Measurements from ENCODE around the gene AREL1. TPM values are rescaled to one million over a fixed set of nuclear protein-coding genes. Genes with fewer than 3 reads are reported as not detected.
A peak's percentile ranks its signal among the peaks of the same experiment; 100 is the strongest.

The AREL1 gene
- polyA plus RNA-seq, 12 donors = 15.4 to 25.0 (median 19.9) TPM; not detected in 1

DNA sequence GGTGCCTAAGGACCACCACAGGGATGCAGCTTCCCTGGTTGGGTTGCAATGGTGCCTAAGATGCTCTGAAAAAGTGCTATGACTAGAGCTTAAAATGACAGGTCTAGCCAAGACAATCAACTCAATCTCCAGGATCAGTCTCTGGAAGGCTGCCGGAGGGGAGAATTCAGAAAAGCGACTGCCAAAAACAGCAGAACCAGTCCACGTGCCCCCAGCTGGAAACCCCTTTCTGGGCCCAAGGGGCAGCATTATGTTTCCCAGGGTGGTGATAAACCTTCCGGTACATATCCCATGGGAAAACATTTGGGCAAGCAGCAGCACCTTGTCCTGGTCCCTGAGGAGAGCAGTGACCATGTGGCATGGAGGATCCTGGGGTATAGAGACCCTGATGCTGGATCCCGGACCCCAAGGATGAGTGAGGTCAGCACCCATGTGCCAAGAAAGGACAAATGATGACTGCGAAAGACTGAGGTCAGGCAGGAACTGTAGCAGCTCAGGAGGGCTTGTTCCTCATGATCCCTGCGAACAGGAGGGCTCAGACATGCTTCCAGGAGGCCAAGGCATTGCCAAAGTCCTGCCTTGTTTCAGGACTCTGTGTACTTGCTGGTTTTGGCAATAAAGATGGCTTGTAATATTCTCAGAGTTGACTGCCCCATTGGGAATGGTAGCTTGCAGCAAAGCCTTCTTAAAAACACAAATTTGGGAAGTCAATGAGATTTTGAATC, 51.0 kb downstream of the AREL1 start:
- no peak for DNase-seq

DNA sequence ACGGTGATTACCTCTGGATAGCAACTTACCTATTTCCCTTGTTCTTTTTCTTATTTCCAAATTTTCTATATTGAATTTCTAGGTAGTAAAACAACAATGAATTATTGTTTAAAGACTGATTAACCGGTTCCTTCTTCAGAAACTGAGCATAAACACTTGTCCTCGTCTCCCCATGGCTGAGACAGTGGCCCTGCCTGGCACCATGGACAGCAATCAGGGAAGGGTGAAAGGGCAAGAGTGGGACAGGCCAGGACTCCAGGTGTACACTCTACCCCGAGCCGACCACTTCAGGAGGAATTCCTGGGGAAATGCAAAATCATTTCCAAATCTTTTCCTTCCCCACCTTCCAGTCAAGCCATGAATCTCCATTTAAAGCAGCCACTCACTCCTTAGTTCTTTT, 52.0 kb downstream of the AREL1 start:
- no peak for DNase-seq

DNA sequence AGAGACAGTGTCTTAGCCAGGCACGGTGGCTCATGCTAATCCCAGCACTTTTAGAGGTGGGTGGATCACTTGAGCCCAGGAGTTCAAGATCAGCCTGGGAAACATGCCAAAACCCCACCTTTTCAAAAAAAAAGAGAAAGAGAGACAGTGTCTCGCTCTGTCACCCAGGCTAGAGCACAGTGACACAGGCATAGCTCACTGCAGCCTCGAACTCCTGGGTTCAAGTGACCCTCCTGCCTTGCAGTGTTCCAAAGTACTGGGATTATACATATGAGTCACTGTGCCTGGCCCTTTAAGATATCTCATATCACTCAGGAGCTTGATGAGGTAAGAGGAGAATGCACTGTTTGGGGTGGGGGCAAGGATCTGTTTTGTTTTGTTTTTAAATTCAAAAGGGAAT, 52.7 kb downstream of the AREL1 start:
- DNase-seq = no peak

DNA sequence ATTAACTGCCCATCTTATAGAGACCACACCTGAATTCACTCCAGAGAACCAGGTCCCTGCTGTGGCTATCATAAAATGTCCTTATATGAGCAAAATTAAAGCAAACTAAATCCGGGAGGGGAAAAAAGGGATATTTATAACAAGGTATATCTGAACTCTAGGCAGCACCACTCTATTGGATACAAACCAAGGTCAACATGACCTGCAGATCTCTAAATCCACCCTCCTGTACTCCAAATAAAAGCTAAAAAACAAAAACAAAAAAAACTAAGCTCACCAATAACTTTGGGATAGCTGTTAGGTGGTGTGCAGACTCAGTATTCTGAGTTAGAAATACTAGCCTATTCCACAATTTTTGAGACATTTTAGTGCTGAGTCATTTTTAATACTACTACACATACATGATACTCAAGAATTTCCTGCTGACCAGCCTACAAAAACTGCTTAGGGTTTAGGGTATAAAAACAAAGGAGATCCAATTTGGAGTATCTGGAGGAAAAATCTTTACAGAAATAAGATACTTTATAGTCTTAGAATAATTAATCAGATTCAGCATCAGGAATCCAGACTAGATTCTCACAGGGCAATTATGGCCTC, 54.2 kb downstream of the AREL1 start:
- DNase-seq = no peak

DNA sequence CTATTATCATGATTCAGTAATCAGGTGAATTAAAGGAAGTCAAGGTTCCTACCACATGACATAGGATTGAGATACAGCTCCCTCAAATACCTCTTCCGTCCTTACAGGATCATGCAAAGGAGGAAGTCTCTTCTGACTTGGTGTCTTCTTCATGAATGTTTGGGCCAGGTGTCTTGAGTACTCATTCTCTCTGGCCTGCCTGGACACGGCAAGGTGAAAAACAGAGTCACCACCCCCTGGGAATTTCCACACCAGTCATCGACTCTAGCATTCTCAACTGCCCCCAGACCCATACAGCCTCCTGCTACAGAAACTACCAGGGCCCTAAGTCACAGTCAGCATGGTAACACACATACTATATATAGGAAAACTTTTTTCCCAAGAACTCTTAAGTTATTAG, 55.9 kb downstream of the AREL1 start:
- DNase-seq = no peak

DNA sequence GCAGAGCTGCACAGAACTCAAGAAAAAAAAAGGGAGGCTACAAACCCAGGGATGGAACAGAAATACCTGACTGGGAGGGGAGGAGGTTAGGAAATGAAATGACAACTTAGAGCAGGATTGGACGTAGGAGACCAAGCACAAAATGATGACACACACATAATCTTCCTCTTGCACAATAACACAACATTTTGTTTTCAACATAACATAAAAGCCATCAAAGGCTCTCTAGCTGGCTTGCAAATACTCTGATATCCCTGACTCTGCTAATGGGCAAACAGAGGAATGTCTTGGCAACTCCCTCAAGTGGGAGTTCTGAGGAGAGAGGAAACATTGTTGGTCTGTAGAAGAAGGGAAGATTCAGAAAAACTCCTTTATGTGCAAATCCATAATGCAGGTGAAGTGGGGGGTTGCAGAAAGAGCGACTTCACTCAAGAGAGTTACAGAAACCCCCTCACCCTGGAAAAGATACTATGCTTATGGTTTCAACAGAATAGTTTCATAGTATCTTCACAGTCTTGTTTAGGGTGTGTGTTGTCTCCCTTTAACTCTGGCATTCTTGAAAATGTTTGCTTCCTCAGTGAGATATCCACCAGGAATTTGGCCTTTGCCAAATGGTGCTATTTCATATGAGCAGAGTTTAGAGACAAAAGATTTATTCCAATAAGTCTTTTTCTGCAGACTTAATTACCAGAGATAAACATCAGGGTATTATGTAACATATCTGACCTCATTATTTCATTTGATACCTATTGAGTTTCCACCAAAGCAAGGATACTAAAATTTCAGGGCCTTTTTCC, 57.1 kb downstream of the AREL1 start:
- DNase-seq = no peak

DNA sequence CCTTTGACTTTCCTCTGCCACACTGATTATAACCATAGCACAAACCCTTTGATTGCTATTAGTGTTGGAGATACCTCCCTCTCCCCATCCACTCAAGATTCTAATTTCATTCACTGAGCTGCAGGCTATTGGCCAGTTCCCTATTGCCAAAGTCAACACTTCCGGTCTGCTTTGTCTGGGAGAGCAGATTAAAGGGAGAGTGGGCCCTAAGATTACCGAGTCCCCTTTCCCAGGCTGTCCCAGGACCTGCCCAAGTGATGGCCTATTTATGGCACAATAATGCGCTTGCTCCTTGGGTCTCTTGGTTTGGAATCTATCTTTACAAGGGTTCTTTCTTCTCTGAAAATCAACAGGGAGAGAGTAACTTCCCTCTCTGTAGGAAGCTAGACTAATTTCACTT, 57.9 kb downstream of the AREL1 start:
- no peak for DNase-seq

DNA sequence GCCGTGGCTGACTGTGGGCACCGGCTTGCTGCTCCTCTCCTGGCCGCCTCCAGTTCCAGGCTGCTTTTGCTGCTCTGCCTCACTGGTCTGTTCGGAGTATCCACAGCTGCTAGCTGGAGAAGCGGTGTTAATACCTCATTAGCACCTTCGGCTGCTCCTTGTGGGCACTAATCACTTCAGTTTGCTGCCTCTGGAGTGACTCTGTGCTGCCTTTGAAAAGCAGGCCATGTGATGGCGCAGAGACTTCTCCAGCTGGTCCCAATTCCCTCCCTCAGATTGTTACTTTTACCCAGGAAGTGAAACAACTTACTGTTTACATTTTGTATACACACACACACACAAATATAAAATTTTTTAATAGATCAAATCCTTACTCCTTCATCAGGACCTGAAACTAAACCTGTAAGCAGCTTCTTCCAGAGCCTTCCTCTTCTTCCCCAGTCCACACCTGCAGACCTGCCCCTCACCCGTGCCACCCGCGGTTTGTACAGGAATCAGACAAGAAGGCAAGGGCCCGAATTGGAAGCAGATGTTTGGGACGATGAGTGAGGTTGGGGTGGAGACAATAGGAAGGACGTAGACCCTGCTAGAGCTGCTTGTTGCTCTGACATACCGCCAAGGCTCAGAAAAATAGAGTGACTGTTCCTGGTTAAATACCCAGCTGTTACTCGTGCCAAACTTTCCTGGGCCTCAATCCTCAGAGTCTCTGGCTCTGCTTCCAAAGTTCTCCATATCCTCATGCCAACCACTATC, 59.3 kb downstream of the AREL1 start:
- DNase-seq = no peak

DNA sequence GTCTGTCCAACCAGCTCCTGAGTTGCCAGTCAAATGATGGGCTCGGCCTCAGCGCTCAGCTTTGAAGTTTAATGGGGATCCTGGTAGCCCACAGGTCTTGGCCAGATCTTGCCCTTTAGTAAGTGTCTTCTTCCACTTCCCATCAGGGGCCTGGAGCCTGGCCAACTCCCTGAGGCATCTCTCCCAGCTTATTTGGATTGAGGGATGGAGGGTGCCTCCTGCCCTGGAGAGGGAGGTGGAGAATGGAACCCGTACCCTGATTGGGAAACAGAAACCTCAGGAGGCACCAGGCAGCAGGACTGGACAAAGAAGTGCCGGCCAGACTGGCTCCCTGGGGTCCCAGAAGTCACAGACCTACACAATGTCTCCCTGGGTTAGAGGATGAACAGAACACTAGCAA, 60.3 kb downstream of the AREL1 start:
- no peak for DNase-seq

DNA sequence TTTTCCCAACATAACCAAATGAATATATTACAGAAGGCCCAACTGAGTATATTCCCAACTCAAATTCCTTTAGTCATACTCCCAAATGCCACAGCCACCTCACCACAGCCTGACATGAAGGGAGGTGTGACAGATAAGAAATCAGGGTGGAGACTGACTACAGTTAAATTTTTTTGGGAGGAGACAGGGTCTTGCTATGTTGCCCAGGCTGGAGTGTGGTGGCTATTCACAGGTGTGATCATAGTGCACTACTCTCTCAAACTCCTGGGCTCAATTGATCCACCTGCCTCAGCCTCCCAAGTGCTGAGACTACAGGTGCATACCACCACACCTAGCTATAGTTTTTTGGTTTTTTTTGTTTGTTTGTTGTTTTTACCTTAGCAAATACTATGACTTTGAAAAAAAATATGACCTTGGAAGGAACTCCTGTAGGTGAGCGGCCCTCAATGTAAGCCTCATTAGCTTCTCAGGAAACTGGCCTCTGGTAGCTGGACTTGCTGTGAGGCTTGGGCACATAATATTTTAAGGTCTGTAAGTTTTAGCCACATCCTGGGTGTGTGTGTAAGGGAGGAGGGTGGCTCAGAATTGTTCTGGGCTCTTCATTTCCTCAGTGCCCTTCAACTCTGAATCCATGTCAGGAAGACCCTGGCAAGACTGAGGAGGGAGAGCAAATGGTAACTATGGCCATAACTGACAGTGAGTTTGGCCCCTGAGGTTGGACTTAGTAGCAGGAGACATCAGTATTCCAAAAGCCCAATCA, 61.8 kb downstream of the AREL1 start:
- no peak for DNase-seq

DNA sequence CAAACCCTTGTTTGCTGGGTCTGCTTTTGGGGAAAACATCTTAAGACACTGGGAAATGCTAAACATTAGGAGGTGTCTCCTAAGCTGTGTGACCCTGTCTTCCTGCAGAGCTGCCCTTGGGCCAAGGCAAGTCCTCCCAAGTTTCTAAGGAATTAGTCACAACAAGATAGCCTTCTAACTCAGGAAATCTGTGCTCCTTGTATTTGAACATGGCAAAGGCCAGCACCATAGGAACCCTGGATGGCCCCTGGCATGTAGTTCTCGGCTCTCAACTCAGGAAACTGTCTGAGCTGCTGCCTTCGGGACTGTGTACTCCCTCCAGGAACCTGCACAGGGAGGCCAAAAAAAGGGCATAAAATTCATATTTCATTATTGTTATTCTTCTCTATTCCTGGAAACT, 63.2 kb downstream of the AREL1 start:
- DNase-seq = no peak

DNA sequence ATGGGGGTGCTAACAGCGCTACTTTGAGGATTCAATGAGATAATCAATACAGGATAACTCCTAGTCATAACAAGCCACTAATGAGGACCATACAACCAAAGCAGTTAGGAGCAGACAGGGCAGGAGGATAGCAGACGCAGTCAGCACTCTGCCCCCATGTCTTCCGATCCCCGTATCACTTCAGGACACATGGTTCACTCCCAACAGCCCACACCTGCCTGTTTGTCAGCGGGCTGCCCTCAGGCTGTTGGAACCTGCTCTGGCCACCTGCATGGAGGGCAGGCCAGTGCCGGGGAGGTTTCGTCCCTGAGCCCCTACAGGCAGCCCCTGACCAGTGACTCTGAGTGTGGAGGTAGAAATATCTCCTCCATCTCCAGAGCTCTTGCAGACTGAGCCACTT, 63.7 kb downstream of the AREL1 start:
- DNase-seq = no peak

DNA sequence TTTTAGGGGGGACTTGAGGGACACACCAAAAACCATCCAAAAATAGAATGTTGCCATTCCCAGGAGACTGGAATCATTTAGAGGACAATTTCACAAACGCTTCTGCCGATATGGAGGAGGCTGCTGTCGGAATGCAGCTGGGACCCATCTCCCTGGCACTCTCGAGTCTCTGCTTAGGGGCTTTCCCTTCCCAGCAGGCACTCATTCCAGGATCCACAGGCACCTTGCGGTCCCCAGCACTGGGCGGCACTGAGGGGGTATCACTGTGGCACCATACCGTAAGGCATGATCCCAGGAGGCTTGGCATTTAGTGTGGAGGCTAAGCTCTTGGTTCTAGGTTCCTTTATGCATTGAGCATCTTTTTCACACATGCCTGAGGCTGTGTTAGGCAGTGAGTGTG, 64.3 kb downstream of the AREL1 start:
- no peak for DNase-seq

DNA sequence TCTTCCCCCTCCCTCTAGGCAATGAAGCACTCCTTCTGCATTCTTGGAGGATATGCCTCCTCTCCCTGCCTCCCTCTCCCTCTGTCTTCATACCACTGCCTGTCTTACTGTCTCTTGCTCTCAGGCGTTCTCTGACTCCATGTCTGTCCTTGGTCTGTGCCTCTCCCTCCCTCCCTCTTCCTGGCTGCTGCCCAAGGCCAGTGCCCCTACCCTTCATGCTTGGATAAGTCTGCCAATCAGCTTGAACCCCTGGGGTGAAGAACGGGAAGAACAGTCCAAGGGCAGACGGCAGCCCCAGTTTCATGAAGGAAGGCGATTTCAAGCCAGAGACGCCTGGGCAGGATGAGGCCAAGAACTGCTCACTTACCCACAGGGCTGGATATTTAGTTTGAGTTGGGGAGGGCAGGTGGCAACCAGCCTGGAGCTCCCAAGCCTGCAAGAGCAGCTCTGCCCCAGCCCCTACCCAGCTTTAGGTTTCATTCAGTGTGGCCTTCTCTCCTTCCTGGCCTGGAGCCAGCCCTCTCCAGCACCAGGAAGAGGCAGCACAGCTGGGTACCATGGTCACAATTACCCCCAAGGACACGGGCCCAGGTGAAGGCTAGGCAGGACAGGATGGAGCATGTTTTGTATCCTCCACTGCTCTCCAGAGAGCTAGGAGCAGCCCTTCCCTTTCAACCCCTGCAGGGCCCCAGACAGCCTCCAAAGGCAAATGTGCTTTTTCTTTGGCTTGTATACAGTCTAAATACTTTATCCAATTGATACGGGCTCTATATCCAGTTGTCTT, 65.0 kb downstream of the AREL1 start:
- no peak for DNase-seq

DNA sequence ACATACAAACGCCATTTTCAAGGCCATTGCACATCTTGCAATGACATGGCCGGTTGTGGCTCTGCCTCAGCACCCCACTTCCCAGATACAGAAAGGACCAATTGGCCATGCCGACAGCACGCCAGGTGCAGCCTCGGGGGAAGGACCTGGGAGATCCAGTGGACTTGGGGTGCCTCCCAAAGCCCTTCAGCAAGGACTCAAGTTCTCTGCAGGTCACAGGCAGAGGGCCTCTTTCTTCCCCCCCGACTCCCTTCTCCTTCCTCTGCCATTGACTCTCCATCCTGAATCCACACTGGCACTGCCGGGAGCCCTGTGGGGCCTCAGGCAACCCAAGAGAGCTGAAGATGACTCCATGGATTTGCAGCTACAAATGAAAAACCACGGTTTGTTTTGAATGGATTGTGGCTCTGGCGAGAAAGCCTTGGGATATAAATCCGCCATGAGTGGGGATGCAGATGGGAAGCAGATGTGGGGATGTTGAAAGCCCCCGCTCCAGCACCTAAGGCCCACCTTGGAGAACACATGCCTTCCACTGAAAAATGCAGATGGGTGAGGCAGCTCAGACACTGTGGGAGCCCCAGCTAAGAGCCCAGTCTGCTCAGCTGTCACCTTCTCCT, 65.7 kb downstream of the AREL1 start:
- DNase-seq = no peak

DNA sequence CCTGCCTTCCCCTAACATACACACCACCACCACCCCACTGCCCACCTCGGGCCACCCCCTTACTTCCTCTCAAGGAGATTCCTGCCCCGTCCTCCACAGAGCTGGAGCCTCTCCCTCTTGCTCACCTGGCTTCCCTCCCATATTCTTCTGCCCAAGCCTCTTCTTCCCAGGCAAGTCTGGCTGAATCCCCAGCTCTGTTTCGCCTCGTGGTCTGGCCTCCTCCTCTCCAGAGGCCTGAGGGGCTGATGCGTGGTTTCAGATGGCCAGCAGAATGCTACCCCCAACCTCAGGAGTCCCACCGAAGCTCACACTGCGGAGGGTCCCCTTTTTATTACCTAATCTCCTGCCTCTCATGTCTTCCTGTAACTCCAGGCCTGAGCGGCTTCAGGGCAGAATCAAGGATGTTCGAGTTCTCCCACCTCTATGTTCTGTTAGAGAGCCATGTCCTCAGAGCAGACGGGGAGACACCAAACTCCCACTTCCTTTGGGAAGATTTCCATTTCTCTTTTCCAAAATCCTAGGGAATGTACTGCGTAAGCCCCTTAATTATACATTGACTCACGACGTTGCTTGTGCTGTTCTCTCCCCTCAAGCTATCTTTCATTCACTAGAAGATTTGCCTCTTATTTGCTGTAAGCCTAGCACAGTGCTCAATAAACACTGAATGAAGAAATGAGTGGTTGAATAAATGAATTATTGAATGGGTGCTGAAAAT, 67.0 kb downstream of the AREL1 start:
- DNase-seq = no peak

DNA sequence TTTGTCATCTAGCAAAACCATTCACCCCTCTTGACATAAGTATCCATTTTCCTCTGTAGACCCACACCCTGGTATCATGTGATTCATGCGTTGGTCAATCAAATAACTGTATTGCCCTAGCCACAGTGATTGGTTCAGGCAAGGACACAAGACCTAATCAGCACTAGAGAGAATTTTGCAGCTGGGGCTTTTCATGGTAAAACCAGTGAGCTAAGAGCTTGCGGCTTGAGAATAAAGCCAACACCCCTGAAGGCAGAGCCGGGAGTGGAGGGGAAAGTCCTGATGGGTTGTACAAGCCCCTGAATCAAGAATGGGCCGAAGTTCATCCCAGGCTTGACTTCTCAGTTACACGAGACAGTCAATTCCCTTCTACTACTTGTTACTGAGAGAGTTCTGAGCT, 67.6 kb downstream of the AREL1 start:
- no peak for DNase-seq

DNA sequence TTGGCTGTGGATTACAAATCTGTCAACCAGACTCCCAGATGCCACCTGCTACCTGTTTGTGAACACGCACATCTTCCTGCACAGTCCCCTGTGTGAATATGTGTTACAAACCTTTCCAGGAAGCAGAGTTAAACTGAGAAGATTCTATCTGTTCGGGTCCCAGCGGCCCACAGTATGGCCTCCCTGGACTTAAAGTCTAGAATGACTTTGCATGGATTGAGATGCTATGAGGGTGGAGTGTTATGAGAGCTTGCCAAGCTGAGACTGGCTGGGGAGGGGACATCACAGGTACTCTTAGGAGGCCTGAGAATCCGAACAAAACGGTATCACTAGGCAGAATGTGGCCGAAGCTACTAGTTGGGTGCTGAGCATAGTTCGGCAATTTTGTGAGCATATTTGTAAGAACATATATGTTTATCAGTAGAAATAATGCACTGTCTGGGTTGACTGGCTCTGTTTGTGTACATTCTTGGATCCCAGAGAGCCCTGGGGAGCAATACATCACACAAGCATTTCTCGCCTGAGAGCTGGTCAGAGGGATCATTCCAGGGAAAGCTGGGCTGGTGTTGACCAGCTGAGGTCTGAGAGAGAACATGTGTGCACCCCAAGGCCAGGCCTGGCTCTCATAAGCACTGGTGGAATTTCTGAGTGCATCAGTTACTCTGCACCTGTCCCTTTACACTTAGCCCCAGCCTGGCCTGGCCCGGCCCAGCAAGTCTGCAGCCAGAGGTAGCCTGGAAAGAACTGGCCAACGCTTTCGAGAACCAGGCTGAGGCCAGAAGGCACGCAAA, 71.1 kb downstream of the AREL1 start:
- peak; percentile 76 for DNase-seq

DNA sequence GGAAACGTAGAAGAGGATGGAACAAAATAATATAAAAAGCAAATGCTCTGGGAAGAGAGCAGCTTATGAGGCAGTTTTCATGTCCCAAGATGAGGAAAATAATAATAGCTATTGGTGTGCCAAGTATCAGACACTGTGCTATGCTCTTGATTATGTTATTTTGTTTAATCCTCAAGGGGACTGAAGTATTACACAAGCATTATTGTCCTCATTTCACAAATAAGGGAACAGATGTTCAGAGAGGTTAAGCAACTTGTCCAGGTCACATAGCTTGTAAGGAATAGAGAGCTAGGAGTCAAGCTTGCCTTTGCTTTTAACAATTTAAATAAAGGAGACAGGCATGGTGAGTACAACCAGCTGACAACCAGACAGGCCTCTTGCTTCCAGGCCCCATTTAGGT, 73.9 kb downstream of the AREL1 start:
- DNase-seq = no peak

All from muscle of arm (tissue), 12 donors.